GM23338 (cell line): Measurements from ENCODE around the gene HNMT.

Experiments used
- CREB1 ChIP-seq: fragments of 250-450 bp; sonication (Bioruptor Pico); IDR thresholded peaks from 2 replicates; pipeline ENCODE4 v1.5.0; 2020; ENCODE audit warnings: low read depth, mild to moderate bottlenecking, moderate library complexity
- CTCF ChIP-seq, 2 experiments: fragments of 200-600 bp in 1 of 2; sonication (generic) in 1 of 2; conservative IDR thresholded peaks; 2 replicates each; pipeline versions ENCODE4 v1.5.1 to v1.6.1; 2016 to 2017; ENCODE audit warnings: antibody characterized with exemption in 2 of 2, low read depth in 2 of 2, mild to moderate bottlenecking in 2 of 2, moderate library complexity in 1 of 2
- EZH2phosphoT487 ChIP-seq: fragments of 200-600 bp; sonication (generic); IDR thresholded peaks from one replicate; pipeline ENCODE4 v1.8.1; 2018; ENCODE audit warnings: antibody characterized with exemption; ENCODE audit not compliant: unreplicated experiment
- POLR2AphosphoS5 ChIP-seq: IDR thresholded peaks from 2 replicates; pipeline ENCODE4 v1.6.1; 2016; ENCODE audit warnings: antibody characterized with exemption, low read depth
- REST ChIP-seq: IDR thresholded peaks from one replicate; pipeline ENCODE4 v1.6.1; 2018; ENCODE audit warnings: antibody characterized with exemption; ENCODE audit not compliant: unreplicated experiment
- STAT1 ChIP-seq: IDR thresholded peaks from one replicate; pipeline ENCODE4 v1.6.1; 2016; ENCODE audit warnings: antibody characterized with exemption; ENCODE audit not compliant: unreplicated experiment
- ZNF331 ChIP-seq: fragments of 250-450 bp; sonication (Bioruptor Pico); IDR thresholded peaks from 2 replicates; pipeline ENCODE4 v1.5.0; 2020; ENCODE audit warnings: low read depth, mild to moderate bottlenecking, moderate library complexity

GRCh38 chr2:138023298-138023697 is 59.0 kb downstream of the HNMT start:
- no peak for TF ChIP-seq EZH2phosphoT487
- TF ChIP-seq CTCF (conservative IDR thresholded peaks at IDR 0.05; ENCODE audit: low read depth in 2 of 2): no peak
- TF ChIP-seq ZNF331 (CRISPR knock-in tag): no peak
- TF ChIP-seq REST: no peak
- no peak for TF ChIP-seq POLR2AphosphoS5
- no peak for TF ChIP-seq CREB1 (CRISPR knock-in tag)
- TF ChIP-seq STAT1: no peak
